ENCODE results near the gene PILRB. TPM values are rescaled to one million over a fixed set of nuclear protein-coding genes. Genes with fewer than 3 reads are reported as not detected.

The PILRB gene
- total RNA-seq, 1 donor from 2014 or later, result 78.1 TPM

DNA sequence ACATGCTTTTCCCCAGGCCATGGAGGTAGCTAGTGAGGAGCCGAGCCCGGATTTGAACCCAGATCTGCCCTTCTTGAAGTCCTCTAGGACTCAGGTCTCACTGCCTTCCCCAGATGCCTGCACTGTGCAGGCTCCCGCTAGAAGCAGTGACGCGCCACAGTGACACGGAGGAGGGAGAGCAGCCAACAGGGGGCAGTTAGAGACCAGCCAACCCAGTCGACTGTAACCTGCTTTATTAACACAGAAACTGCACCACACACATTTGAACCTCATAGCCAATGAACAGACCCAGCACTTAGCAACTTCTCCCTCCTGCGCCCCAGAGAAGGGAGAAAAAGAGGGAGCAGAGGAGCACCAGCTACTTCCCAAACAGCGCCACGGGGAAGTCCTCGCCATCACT is 42.7 kb downstream of the PILRB start:
- intact Hi-C loops (cut with micrococcal nuclease), result loop anchor here (10.0 kb wide), 1 partner anchor 176 kb away; no protein-coding TSS in a partner anchor

DNA sequence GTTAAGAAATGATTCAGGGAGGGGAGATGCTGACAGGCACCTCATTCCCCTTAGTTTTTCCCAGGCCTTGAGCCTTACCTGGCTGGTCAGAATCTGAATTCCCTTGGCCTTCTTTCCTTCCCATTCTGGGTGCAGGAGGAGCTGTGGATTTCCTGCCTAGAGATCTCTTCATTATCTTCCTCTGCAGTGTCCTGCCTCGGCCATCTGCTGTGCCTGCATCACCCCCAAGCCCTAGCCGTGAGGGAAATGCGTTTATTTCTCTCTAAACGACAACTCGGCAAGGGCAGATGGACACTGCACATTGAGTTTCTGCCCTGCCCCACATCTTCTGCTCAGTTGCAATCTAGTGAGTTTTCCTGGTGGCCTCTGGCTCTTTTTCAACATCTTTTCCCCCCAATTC is 43.9 kb downstream of the PILRB start:
- intact Hi-C loops (cut with micrococcal nuclease), result loop anchor here (10.0 kb wide), 1 partner anchor 177 kb away; no protein-coding TSS in a partner anchor

DNA sequence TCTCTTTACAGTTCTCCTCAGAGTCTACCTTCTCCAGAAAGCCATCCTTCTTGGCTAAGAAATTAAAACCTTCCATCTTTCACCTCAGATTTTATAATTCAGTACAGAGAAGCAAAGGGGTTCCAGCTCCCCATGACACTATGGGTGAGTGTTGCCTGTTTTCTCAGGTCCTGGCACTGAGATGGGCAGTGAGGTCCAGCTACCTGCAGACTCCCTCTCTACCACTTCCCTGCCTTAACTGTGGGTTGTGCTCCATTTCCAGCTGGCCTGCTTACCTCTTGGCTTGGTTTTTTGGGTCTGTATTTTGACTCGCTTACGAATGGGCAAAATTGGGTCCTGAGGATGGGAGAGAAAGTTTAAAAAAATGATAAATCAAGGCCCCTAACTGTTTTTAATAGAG is 44.3 kb downstream of the PILRB start:
- intact Hi-C loops (cut with micrococcal nuclease), result loop anchor here (10.0 kb wide), 1 partner anchor 177 kb away; no protein-coding TSS in a partner anchor

DNA sequence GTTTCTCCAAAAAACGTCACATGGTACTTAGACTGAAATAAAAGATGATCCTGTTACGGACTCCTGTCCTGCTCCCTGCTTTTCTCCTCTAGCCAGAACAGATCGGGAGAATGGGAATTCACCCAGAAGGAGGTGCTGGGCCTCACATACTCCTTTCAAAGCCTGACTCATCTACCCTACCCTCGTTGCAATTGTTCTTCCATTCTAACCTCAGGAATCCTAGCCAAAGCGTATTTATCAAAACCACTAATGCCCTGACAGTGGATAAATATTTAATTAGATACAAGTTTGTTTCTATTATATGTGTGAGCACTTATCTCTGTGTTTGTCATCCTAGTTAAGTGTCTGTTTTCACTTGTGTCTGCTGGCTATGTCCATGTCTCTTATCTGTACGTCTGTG is 48.9 kb downstream of the PILRB start:
- intact Hi-C loops (cut with micrococcal nuclease), result loop anchor here (1.0 to 10.0 kb wide), 2 partner anchors 182 to 274 kb away; no protein-coding TSS in a partner anchor

DNA sequence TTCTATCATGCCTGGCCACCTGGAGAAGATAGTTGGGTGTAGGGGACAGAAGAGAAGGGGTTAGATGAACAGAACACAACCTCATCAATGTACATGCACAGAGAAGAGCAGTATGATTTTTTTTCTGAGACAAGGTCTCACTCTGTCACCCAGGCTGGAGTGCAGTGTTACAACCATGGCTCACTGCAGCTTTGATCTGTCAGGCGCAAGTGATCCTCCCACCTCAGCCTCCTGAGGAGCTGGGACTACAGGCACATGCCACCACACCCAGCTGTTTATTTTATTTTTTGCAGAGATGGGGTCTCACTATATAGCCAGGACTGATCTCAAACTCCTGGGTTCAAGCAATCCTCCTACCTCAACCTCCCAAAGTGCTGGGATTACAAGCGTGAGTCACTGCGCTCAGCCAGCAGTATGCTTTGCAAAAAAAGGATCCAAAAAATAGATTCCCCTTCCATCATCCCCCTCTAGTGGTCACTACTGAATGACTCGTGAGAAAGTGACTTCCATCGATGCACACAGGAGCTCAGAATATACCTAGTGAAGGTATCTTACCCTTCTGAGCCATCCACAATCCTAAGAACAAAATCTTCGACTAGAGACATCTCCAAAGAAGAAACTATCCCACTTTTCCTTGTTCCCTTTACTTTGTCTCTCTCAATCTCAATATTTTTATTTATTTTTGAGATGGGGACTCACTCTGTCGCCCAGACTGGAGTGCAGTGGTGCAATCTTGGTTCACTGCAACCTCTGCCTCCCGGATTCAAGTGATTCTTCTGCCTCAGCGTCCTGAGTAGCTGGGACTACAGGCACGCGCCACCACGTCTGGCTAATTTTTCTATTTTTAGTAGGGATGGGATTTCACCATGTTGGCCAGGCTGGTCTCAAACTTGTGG is 49.6 kb downstream of the PILRB start:
- intact Hi-C loops (cut with micrococcal nuclease), result loop anchor here (1.0 to 10.0 kb wide), 2 partner anchors 183 to 275 kb away; no protein-coding TSS in a partner anchor

DNA sequence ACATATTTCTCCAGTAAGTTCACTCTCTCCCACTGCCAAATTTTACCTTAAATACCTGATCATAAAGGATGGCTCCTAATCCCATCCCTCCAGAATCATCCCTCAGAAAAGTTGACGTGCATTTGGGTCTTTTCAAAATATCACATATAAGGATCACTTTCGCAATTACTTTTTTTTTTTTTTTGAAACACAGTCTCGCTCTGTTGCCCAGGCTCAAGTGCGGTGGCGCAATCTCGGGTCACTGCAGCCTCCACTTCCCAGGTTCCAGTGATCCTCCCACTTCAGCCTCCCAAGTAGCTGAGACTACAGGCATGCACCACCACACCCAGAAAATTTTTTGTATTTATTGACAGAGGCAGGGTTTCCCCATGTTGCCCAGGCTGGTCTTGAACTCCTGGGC is 53.2 kb downstream of the PILRB start:
- intact Hi-C loops (cut with micrococcal nuclease), result no loop called here

DNA sequence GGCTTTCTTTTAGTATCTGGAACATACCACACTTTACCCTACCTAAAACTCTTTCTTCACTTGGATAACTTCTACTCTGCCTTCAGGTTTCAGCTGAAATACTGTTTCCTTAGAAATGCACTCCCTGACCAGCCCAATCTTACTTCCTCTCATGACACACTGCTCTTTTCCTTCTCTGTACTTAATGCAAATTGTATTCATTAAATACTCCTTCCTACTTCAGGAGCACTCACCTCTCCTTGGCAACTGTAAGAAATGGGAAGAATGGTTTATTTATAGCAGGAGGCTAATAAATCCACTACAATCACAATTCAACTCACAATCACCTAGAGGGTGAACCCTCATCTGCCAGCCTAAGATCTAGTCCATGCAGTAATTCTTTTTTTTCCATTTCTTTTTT is 55.4 kb downstream of the PILRB start:
- intact Hi-C loops (cut with micrococcal nuclease), result no loop called here

DNA sequence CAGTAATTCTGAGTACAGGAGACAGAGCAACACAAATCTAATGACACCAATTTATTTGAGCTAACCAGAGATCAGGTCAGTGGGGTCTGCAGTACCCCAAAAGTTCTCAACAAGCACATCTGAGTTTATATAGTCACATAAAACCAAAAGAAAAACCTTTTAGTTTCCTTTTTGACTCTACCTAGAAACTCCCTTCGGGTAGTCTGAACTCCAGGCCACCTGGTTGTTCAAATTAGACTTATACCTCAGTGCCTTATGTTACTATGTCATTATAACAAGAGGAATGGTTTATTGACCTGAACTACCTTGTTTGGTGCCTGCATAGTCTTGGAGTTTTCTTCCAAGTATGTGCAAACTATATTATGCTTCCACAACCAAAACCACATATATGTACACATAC is 56.0 kb downstream of the PILRB start:
- intact Hi-C loops (cut with micrococcal nuclease), result no loop called here

DNA sequence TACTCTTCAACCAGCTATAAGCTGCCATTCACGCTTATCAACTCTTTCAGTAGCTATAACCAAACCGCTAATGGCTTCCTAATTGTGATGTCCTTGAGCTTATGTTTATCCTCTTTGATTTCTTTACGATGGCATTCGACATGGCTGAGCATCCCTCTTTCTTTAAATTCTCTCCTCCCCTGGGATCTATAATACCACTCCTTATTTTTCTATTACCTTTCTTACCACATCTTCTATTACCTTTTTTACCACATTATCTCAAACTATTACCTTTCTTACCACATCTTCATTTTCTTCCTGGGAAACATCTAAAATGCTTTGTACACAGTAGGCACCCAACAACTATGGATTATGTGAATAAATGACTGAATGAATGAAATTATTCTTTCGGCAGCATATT is 57.5 kb downstream of the PILRB start:
- intact Hi-C loops (cut with micrococcal nuclease), result no loop called here

Other genes with a start within 250 kb of the PILRB start
- gene TAF6, start 238.8 kb upstream of the PILRB start, total RNA-seq, result 63.0 and 67.4 TPM in 2 replicates
- gene CNPY4, start 238.5 kb upstream of the PILRB start, total RNA-seq, result 29.5 and 30.1 TPM in 2 replicates
- 2.7 and 3.8 TPM in 2 replicates for gene MBLAC1, start 231.2 kb upstream of the PILRB start, total RNA-seq
- gene LAMTOR4, start 209.2 kb upstream of the PILRB start, total RNA-seq, result 143 and 155 TPM in 2 replicates
- 49.5 and 50.9 TPM in 2 replicates for gene TRAPPC14, start 199.4 kb upstream of the PILRB start, total RNA-seq
- 4.7 and 5.7 TPM in 2 replicates for gene GAL3ST4, start 189.5 kb upstream of the PILRB start, total RNA-seq
- gene GPC2, start 180.7 kb upstream of the PILRB start, total RNA-seq, result 7.0 and 8.5 TPM in 2 replicates
- 19.2 and 21.7 TPM in 2 replicates for gene STAG3, start 180.2 kb upstream of the PILRB start, total RNA-seq
- gene PVRIG, start 138.2 kb upstream of the PILRB start, total RNA-seq, result 46.2 and 49.9 TPM in 2 replicates
- gene SPDYE3, start 50.4 kb upstream of the PILRB start, total RNA-seq, result not detected in 2 replicates
- gene PILRA, start 15.4 kb downstream of the PILRB start, total RNA-seq, result 11.5 and 12.2 TPM in 2 replicates
- 1.3 and 1.9 TPM in 2 replicates for gene ZCWPW1, start 70.6 kb downstream of the PILRB start, total RNA-seq
- gene MEPCE, start 71.7 kb downstream of the PILRB start, total RNA-seq, result 42.6 and 44.4 TPM in 2 replicates
- 68.9 and 81.8 TPM in 2 replicates for gene PPP1R35, start 78.4 kb downstream of the PILRB start, total RNA-seq
- gene SPACDR, start 106.1 kb downstream of the PILRB start, total RNA-seq, result 3.2 and 3.3 TPM in 2 replicates
- gene TSC22D4, start 121.1 kb downstream of the PILRB start, total RNA-seq, result 90.2 and 95.7 TPM in 2 replicates
- 0.11 TPM in 1 of 2 replicates, not detected in the other for gene NYAP1, start 125.8 kb downstream of the PILRB start, total RNA-seq
- gene AGFG2, start 181.1 kb downstream of the PILRB start, total RNA-seq, result 39.2 and 41.3 TPM in 2 replicates
- gene SAP25, start 215.8 kb downstream of the PILRB start, total RNA-seq, result 21.4 and 22.5 TPM in 2 replicates
- gene LRCH4, start 228.0 kb downstream of the PILRB start, total RNA-seq, result 167 and 168 TPM in 2 replicates
- gene FBXO24, start 228.2 kb downstream of the PILRB start, total RNA-seq, result 1.0 and 1.2 TPM in 2 replicates
- gene PCOLCE, start 244.2 kb downstream of the PILRB start, total RNA-seq, result 13.3 and 14.4 TPM in 2 replicates

Data from T-helper 2 cell treated with Interferon-gamma antibody and Interleukin-4, amounts not matched to agents 100 ng/mL and 5 ng/mL, for 36 hours (primary cell).